Measurements from ENCODE around the gene F2RL3. TPM values are rescaled to one million over a fixed set of nuclear protein-coding genes. Genes with fewer than 3 reads are reported as not detected.
A peak's percentile ranks its signal among the peaks of the same experiment; 100 is the strongest.

The F2RL3 gene
- total and polyA plus RNA-seq, 2 experiments from 2014 or later: 0.33 to 1.0 TPM

GRCh38 chr19:16878181-16878965 is 10.4 kb upstream of the F2RL3 start:
- DNase-seq (ENCODE audit: low read depth in 1 of 2, low spot score in 1 of 2): no peak
- no peak for TF ChIP-seq CTCF (IDR thresholded peaks at IDR 0.05; ENCODE audit: low read depth, low read length)
- H3K27me3 ChIP-seq: no peaks in the 10 kb centered on the region
- H3K4me1 ChIP-seq (ENCODE audit: low read depth): no peaks in the 10 kb centered on the region
- H3K36me3 ChIP-seq: peaks cover 14% of the 10 kb centered on the region
- H3K9me3 ChIP-seq (ENCODE audit: low read depth): no peaks in the 10 kb centered on the region
- H3K4me3 ChIP-seq: no peak overlapping the region
- no peak overlapping the region for H3K27ac ChIP-seq

- Histone ChIP-seq H3K27me3 (no peaks in the 10 kb centered on the region), H3K4me1 (ENCODE audit: low read depth) (no peaks in the 10 kb centered on the region), H3K36me3 (peaks cover 11% of the 10 kb centered on the region), H3K9me3 (ENCODE audit: low read depth) (no peaks in the 10 kb centered on the region), H3K4me3 (no peak overlapping the region), H3K27ac (no peak overlapping the region)
- TF ChIP-seq CTCF (IDR thresholded peaks at IDR 0.05; ENCODE audit: low read depth, low read length): no peak
- DNase-seq (ENCODE audit: low read depth in 1 of 2, low spot score in 1 of 2): no peak
These were observed 7.8 kb upstream of the F2RL3 start for GRCh38 chr19:16880884-16881554.

- Histone ChIP-seq H3K27me3 (no peaks in the 10 kb centered on the region), H3K36me3 (peaks cover 11% of the 10 kb centered on the region), H3K9me3 (ENCODE audit: low read depth) (no peaks in the 10 kb centered on the region), H3K4me3 (no peak overlapping the region), H3K27ac (no peak overlapping the region), H3K4me1 (ENCODE audit: low read depth) (peaks cover under 1% of the 10 kb centered on the region)
- no peak for TF ChIP-seq CTCF (IDR thresholded peaks at IDR 0.05; ENCODE audit: low read depth, low read length)
- peak in 1 of 2 donors; percentile 9 for DNase-seq (ENCODE audit: low read depth in 1 of 2, low spot score in 1 of 2)
These were observed 6.7 kb upstream of the F2RL3 start for GRCh38 chr19:16882146-16882545.

- Histone ChIP-seq H3K27me3 (no peaks in the 10 kb centered on the region), H3K9me3 (ENCODE audit: low read depth) (no peaks in the 10 kb centered on the region), H3K4me3 (no peak overlapping the region), H3K36me3 (peaks cover 4% of the 10 kb centered on the region), H3K27ac (no peak overlapping the region), H3K4me1 (ENCODE audit: low read depth) (peaks cover 4% of the 10 kb centered on the region)
- no peak for DNase-seq (ENCODE audit: low read depth in 1 of 2, low spot score in 1 of 2)
- no peak for TF ChIP-seq CTCF (IDR thresholded peaks at IDR 0.05; ENCODE audit: low read depth, low read length)
These were observed 5.3 kb upstream of the F2RL3 start for GRCh38 chr19:16883522-16883921.

- Histone ChIP-seq H3K4me1 (ENCODE audit: low read depth) (peaks cover 20% of the 10 kb centered on the region), H3K36me3 (no peaks in the 10 kb centered on the region), H3K27me3 (no peaks in the 10 kb centered on the region), H3K9me3 (ENCODE audit: low read depth) (no peaks in the 10 kb centered on the region), H3K27ac (no peak overlapping the region), H3K4me3 (no peak overlapping the region)
- peak in 1 of 2 donors; percentile 42 for DNase-seq (ENCODE audit: low read depth in 1 of 2, low spot score in 1 of 2)
- no peak for TF ChIP-seq CTCF (IDR thresholded peaks at IDR 0.05; ENCODE audit: low read depth, low read length)
These were observed 3.6 kb upstream of the F2RL3 start for GRCh38 chr19:16885166-16885565.

Measured in cardiac muscle cell (in vitro differentiated cells and primary cell).